DOHH2 (cell line): Measurements from ENCODE around the gene CPSF4L.

Experiments
- CTCF ChIP-seq: fragments of 200-600 bp; sonication (generic); IDR thresholded peaks from one replicate; pipeline ENCODE4 v1.5.1; 2014; ENCODE audit warnings: antibody characterized with exemption, mild to moderate bottlenecking, low read depth, low read length; ENCODE audit not compliant: poor library complexity, severe bottlenecking
- EZH2phosphoT487 ChIP-seq: fragments of 200-600 bp; sonication (generic); IDR thresholded peaks from 2 replicates; pipeline ENCODE4 v1.6.1; 2017; ENCODE audit warnings: borderline replicate concordance, mild to moderate bottlenecking, antibody characterized with exemption, low read length, moderate library complexity, mixed read lengths

GRCh38 chr17:73285603-73285908, 23.9 kb upstream of the CPSF4L start:
- no peak for TF ChIP-seq CTCF
- no peak for TF ChIP-seq EZH2phosphoT487
